T-helper 1 cell treated with Interleukin-12 subunit alpha and Interleukin-12 subunit beta and Interleukin-4 antibody, amounts not matched to agents 30 μg/mL and 1 μg/mL, for 36 hours (primary cell): ENCODE data around the gene IL10RB.
"Not testable (repeated sequence)": the region's sequence is repeated elsewhere in the genome, so short reads cannot be mapped to it uniquely, and the experiment has no call there.

ENCODE experiments used
- H3K27ac Mint-ChIP-seq: one replicate; pipeline ENCODE4 v1.8.0; 2021; ENCODE audit warnings: mild to moderate bottlenecking, mixed read lengths
- H3K27me3 Mint-ChIP-seq: one replicate; pipeline ENCODE4 v1.8.0; 2021; ENCODE audit warnings: low read depth, mixed read lengths
- H3K36me3 Mint-ChIP-seq: one replicate; pipeline ENCODE4 v1.8.0; 2021; ENCODE audit warnings: low read depth, mixed read lengths
- H3K4me1 Mint-ChIP-seq: one replicate; pipeline ENCODE4 v1.8.0; 2021; ENCODE audit warnings: low read depth, mixed read lengths
- H3K4me3 Mint-ChIP-seq: one replicate; pipeline ENCODE4 v1.8.0; 2021; ENCODE audit warnings: mild to moderate bottlenecking, moderate library complexity, mixed read lengths
- H3K9me3 Mint-ChIP-seq: one replicate; pipeline ENCODE4 v1.8.0; 2021; ENCODE audit warnings: mixed read lengths

IL10RB gene

DNA sequence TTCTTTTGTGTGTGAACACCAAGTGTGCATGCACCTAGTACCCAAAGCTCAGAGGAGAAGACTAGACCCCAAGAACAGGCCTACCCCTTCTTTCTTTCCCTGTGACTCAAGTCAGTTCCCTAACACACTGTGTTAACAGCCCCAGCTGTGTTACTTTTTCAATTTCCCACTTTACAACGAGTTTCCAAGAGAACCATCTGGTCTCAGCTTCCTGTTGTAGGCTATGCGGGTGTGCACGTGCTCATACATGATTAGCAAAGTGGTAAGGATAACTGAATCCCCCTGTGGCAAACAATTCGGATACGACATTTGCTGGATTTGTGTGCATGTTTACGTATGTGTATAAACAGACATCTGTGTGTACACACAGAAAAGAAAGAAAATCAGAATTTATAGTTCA, 18.6 kb upstream of the IL10RB start:
- H3K27ac Mint-ChIP-seq, result peak overlapping the region; percentile 72
- H3K27me3 Mint-ChIP-seq, result no peaks in the 10 kb centered on the region
- H3K9me3 Mint-ChIP-seq, result no peaks in the 10 kb centered on the region
- no peak overlapping the region for H3K4me3 Mint-ChIP-seq
- H3K36me3 Mint-ChIP-seq, result peaks cover 77% of the 10 kb centered on the region
- peaks cover 43% of the 10 kb centered on the region for H3K4me1 Mint-ChIP-seq

DNA sequence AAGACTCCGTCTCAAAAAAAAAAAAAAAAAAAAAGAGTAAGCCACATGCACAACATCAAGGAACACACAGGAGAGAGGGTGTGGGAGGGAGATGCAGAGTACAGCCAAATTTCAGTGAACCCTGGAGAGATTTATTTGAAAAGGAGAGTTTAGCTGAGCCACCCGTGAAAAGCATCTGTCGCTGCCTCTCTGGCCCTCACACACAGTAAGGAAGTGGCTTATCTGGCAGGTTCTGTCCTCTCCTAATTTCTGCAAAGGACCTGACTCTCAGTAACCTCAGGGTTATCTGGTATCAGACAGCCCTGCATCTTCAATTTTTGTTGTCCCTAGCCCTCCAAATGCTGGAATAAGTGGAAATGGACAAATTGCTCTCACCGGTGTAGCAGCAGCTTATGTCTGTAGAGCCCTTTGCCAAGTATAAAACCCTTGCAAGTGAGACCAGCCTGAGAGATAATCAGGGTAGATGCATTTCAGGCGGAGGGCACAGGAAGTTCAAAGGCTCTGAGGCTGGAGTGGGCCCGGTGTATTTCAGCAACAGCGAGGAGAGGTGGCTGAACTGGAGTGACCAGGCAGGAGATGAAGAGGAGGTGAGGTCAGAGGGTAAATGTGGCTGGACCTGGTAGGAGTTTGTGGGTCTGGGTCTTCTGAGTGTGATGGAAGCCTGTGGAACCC, 16.7 kb upstream of the IL10RB start:
- Mint-ChIP-seq H3K9me3 (no peaks in the 10 kb centered on the region), H3K36me3 (peaks cover 82% of the 10 kb centered on the region), H3K4me3 (no peak overlapping the region), H3K4me1 (peaks cover 32% of the 10 kb centered on the region), H3K27ac (peak overlapping the region; percentile 16), H3K27me3 (no peaks in the 10 kb centered on the region)

DNA sequence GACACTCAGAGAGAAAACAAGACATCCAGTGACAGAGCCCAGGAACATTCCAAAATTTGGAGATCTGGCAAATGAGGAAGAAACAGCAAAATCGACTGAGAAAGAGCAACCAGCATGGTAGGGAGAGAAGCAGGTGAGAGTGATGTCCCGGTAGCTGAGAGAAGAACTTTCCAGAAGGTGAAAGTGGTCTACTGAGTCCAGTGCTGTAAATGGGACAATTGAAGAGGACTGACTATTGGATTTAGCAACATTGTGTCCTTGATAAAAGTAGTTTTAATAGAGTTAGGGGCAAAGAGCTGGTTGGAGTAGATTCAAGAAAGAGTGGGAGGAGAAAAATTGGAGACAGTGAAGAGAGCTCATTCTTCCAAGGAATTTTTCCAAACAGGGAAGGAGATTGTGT, 15.0 kb upstream of the IL10RB start:
- Mint-ChIP-seq H3K36me3 (peaks cover 82% of the 10 kb centered on the region), H3K4me1 (peaks cover 27% of the 10 kb centered on the region), H3K4me3 (no peak overlapping the region), H3K9me3 (no peaks in the 10 kb centered on the region), H3K27me3 (no peaks in the 10 kb centered on the region), H3K27ac (peak overlapping the region; percentile 26)

DNA sequence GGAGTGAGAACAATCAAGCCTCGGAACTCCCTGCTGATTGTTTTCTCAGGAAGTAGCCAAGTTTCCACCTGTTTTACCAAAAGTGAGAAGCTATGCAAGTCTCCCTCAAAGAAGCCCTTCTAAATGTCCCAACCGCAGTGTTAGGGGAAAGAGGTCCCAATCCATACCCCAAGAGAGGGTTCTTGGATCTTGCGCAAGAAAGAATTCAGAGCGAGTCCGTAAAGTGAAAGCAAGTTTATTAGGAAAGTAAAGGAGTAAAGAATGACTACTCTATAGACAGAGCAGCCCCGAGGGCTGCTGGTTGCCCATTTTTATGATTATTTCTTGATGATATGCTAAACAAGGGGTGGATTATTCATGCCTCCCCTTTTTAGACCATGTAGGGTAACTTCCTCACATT, 12.8 kb upstream of the IL10RB start:
- not testable (repeated sequence) for H3K4me3 Mint-ChIP-seq, H3K27ac Mint-ChIP-seq, H3K27me3 Mint-ChIP-seq, H3K9me3 Mint-ChIP-seq
- H3K4me1 Mint-ChIP-seq, result peaks cover 21% of the 10 kb centered on the region
- H3K36me3 Mint-ChIP-seq, result peaks cover 84% of the 10 kb centered on the region

DNA sequence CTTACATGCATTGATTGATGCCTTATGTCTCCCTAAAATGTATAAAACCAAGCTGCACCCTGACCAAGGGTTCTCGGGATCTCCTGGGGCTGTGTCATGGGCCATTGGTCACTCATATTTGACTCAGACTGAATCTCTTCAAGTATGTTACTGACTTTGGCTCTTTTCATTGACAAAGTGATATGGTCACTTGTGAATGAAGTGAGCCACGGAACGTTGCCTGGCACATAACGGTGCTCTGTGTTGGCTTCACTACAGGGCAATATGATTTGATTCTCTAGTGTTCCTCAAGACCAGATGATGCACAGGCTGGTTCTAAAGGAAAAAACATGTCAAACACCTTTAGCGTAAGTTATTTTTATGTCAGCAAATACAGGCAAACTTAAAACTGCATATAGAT, 11.4 kb upstream of the IL10RB start:
- Mint-ChIP-seq H3K4me3 (no peak overlapping the region), H3K27me3 (no peaks in the 10 kb centered on the region), H3K36me3 (peaks cover 83% of the 10 kb centered on the region), H3K27ac (no peak overlapping the region), H3K9me3 (peaks cover 5% of the 10 kb centered on the region), H3K4me1 (peaks cover 22% of the 10 kb centered on the region)

DNA sequence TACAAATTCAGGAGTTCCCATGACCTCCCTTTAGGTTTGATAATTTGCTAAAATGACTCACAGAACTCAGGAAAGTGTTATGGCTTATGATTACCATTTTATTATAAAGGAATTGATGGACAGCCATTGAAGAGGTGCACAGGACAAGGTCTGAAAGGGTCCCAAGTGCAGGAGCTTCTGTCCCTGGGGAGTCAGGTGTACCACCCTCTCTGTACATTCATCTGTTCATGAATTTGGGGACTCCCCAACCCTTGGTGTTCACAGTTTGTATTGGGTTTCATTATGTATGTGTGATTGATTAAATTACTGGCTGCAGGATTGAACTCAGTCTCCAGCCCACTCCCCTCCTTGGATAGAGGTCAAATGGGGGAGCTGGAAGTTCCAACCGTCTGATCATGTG, 10.8 kb upstream of the IL10RB start:
- H3K27me3 Mint-ChIP-seq, result no peaks in the 10 kb centered on the region
- H3K27ac Mint-ChIP-seq, result no peak overlapping the region
- H3K4me1 Mint-ChIP-seq, result peaks cover 25% of the 10 kb centered on the region
- peaks cover 80% of the 10 kb centered on the region for H3K36me3 Mint-ChIP-seq
- H3K4me3 Mint-ChIP-seq, result no peak overlapping the region
- H3K9me3 Mint-ChIP-seq, result peaks cover 5% of the 10 kb centered on the region

DNA sequence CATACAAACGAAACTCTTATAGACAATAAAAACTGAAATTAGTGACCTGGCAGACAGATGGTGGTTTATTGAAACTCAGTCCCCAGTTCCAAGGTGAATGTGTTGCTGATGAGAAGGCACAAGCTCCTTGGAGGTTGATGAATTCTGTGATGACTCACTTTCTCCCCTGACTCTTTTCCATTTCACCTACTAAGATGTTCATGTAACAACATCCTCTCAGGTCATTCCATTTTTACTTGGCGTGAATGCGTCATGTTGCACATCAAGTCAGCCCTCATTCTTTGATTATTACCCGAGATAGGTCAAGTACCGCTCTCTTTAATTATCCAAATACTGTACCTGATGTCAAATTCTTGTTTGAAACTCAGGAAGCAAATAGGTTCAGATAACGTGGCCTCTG, 10.1 kb upstream of the IL10RB start:
- H3K27me3 Mint-ChIP-seq, result no peaks in the 10 kb centered on the region
- no peak overlapping the region for H3K4me3 Mint-ChIP-seq
- H3K4me1 Mint-ChIP-seq, result peaks cover 24% of the 10 kb centered on the region
- H3K9me3 Mint-ChIP-seq, result peaks cover 5% of the 10 kb centered on the region
- no peak overlapping the region for H3K27ac Mint-ChIP-seq
- H3K36me3 Mint-ChIP-seq, result peaks cover 75% of the 10 kb centered on the region

DNA sequence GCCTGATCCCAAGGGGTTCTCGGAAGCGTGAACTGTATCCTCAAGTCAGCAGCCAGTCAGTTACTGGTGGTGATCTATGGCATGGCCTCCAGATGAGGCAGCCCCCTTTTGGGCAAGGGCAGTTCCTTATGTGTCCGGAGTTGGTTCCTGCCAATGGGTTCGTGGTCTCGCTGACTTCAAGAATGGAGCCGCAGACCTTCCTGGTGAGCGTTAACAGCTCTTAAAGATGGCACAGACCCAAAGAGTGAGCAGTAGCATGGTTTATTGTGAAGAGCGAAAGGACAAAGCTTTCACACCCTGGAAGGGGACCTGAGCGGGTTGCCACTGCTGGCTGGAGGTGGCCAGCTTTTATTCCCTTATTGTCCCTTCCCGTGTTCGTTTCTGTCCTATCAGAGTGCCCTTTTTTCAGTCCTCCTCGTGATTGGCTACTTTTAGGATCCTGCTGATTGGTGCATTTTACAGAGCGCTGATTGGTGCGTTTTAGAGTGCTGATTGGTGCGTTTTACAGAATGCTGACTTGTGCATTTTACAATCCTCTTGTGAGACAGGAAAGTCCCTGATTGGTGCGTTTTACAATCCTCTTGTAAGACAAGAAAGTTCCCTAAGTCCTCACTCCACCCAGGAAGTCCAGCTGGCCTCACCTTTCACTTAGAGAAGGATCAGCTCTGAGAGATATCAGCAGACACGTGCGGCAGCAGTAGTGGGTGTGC, 8.9 kb upstream of the IL10RB start:
- H3K9me3 Mint-ChIP-seq, result peaks cover 5% of the 10 kb centered on the region
- no peaks in the 10 kb centered on the region for H3K27me3 Mint-ChIP-seq
- H3K4me1 Mint-ChIP-seq, result peaks cover 27% of the 10 kb centered on the region
- H3K27ac Mint-ChIP-seq, result peak overlapping the region; percentile 26
- peaks cover 67% of the 10 kb centered on the region for H3K36me3 Mint-ChIP-seq
- H3K4me3 Mint-ChIP-seq, result no peak overlapping the region

DNA sequence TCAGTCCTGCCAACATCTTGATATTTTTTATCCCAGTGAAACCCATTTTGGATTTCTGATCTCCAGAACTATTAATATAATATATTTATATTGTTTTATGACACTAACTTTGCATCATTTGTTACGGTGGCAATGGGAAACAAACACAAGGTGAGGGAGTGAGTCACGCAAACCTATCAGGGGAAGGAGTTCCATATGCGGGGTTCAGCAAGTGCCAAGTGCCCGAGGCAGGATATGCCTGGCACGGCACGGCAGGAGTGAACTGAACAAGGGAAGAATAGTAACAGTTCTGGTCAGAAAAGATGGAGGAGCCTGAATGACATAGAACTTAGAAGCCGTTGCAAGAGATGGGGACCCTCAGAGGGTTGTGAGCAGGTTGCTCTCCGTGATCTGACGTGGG, 7.7 kb upstream of the IL10RB start:
- peaks cover 5% of the 10 kb centered on the region for H3K9me3 Mint-ChIP-seq
- no peak overlapping the region for H3K4me3 Mint-ChIP-seq
- no peaks in the 10 kb centered on the region for H3K27me3 Mint-ChIP-seq
- peaks cover 63% of the 10 kb centered on the region for H3K36me3 Mint-ChIP-seq
- H3K4me1 Mint-ChIP-seq, result peaks cover 27% of the 10 kb centered on the region
- H3K27ac Mint-ChIP-seq, result no peak overlapping the region

DNA sequence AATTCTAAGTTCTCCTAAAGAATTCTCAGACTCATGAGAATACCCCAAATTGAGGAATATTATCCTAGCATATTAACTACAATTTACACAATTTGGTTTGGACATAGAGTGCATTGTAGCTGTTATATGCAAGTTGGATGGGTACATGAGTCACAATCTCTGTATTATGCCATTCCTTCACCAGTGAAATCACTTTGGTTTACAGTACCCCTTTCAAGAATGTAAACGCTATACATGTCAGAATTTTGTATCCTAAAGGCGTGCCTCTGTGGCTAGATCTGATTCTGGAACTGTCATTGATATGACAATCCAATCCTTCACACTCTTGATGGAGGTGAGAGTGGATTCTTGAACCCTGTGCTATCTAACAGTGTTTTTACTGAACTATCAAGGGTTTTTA, 6.7 kb upstream of the IL10RB start:
- Mint-ChIP-seq H3K4me3 (no peak overlapping the region), H3K4me1 (peaks cover 30% of the 10 kb centered on the region), H3K27ac (no peak overlapping the region), H3K9me3 (peaks cover 5% of the 10 kb centered on the region), H3K27me3 (no peaks in the 10 kb centered on the region), H3K36me3 (peaks cover 61% of the 10 kb centered on the region)

DNA sequence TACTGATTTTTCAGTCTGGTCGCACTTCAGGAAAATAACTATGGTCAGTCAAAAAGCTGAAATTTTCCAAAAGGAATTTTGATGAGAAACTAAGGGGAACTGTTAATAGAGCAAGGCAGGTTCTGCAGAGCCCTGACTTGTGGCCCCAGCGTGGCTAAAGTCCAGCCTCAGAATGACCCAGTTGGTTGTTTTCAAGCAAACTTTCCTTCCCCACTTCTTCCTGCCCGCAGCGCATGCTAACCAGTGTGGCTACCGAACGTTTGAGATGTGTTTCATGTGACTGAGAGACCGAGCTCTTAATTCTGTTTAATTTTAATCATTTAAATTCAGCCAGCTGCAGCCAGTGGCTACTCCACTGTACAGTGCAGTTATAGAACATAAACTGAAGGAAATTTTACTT, 6.2 kb upstream of the IL10RB start:
- H3K4me3 Mint-ChIP-seq, result no peak overlapping the region
- no peaks in the 10 kb centered on the region for H3K27me3 Mint-ChIP-seq
- no peak overlapping the region for H3K27ac Mint-ChIP-seq
- H3K36me3 Mint-ChIP-seq, result peaks cover 56% of the 10 kb centered on the region
- H3K9me3 Mint-ChIP-seq, result peaks cover 5% of the 10 kb centered on the region
- peaks cover 30% of the 10 kb centered on the region for H3K4me1 Mint-ChIP-seq

DNA sequence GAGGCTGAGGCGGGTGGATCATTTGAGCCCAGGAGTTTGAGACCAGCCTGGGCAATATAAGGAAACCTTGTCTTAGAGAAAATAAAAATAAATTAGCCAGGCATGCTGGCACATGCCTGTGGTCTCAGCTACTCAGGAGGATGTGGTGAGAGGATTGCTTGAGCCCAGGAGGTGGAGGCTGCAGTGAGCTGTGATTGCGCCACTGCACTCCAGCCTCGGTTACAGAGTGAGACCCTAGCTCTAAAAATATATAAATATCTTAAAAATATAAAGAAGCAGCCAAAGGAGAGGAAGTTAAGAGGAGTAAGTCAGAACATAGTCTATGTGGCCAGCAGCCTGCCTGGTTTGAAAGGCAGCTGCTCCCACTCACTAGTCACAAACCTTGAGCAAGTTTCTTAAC, 4.5 kb upstream of the IL10RB start:
- Mint-ChIP-seq H3K27ac (no peak overlapping the region), H3K36me3 (peaks cover 49% of the 10 kb centered on the region), H3K4me3 (no peak overlapping the region), H3K27me3 (no peaks in the 10 kb centered on the region), H3K4me1 (peaks cover 29% of the 10 kb centered on the region), H3K9me3 (peaks cover 5% of the 10 kb centered on the region)

DNA sequence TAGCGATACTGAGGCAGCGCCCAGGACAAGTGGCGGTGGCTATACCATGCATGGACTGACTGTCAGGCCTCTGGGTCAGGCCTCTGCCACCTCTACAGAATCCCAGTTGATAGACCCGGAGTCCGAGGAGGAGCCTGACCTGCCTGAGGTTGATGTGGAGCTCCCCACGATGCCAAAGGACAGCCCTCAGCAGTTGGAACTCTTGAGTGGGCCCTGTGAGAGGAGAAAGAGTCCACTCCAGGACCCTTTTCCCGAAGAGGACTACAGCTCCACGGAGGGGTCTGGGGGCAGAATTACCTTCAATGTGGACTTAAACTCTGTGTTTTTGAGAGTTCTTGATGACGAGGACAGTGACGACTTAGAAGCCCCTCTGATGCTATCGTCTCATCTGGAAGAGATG, 3.2 kb upstream of the IL10RB start:
- no peak overlapping the region for H3K4me3 Mint-ChIP-seq
- H3K9me3 Mint-ChIP-seq, result no peaks in the 10 kb centered on the region
- peaks cover 35% of the 10 kb centered on the region for H3K4me1 Mint-ChIP-seq
- peaks cover 38% of the 10 kb centered on the region for H3K36me3 Mint-ChIP-seq
- H3K27me3 Mint-ChIP-seq, result no peaks in the 10 kb centered on the region
- no peak overlapping the region for H3K27ac Mint-ChIP-seq

DNA sequence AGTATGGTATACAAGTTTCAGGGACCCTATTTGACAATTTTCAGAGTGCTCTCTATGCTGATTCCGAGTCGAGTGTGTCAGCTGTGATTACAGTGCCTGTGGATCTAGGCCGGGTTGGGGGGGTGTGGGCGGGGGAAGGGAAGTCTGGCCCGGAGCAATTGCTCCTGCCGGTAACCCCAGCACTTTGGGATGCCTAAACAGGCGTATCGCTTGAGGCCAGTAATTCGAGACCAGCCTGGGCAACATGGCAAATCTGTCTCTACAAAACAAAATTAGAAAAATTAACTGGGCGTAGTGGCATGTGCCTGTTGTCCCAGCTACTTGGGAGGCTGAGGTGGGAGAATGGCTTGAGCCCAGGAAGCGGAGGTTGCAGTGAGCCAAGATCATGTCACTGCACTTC, 1.6 kb upstream of the IL10RB start:
- Mint-ChIP-seq H3K27me3 (no peaks in the 10 kb centered on the region), H3K27ac (no peak overlapping the region), H3K36me3 (peaks cover 38% of the 10 kb centered on the region), H3K4me1 (peaks cover 38% of the 10 kb centered on the region), H3K9me3 (no peaks in the 10 kb centered on the region), H3K4me3 (no peak overlapping the region)

DNA sequence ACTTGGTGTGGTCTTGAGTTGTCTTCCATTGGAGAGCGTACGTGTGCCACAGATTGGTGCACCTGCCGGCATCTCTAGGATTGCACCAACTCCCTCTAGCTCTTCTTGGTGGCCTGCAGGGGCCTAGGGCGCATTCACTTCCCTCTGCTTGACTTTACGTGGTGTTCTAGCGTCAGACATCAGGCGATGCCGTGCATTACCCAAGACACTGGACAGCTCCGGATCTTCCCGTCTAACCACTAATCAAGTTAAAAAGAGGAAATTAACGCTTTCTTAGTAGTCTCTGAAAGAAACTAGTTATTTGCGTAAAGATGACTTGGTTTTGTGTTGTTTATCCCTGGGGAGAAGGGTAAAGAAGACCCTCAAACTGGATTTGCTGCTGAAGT, 510 bp upstream of the IL10RB start:
- Mint-ChIP-seq H3K4me3 (peak overlapping the region; percentile 87), H3K27ac (peak overlapping the region; percentile 69), H3K27me3 (no peaks in the 10 kb centered on the region), H3K36me3 (peaks cover 39% of the 10 kb centered on the region), H3K9me3 (no peaks in the 10 kb centered on the region), H3K4me1 (peaks cover 39% of the 10 kb centered on the region)
